ENCODE measurements around the gene RGL3.
"Not testable (repeated sequence)": the region's sequence is repeated elsewhere in the genome, so short reads cannot be mapped to it uniquely, and the experiment has no call there.

RGL3 gene

GRCh38 chr19:11384778-11385129 is 34.4 kb downstream of the RGL3 start:
- DNase-seq (ENCODE audit: low read depth in 2 of 2, low spot score in 1 of 2), result no peak

DNA sequence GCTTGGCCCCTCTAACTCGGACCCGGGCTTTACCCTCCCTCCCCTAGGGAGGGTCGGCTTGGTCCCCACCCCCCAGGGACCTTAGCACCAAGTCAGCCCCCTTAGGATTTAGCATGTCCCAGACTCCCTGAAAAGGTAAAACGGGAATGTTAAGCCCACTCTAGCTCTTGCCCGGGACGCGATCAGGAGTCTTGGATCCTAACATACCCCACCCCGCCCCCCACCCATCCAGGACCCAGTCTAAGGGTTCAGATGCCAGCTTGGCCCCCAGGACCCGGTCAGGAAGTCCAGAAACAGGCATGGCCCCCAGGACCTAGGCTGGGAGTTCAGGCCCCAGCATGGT is 35.4 kb downstream of the RGL3 start:
- no peak for DNase-seq (ENCODE audit: low read depth in 2 of 2, low spot score in 1 of 2)

GRCh38 chr19:11382898-11383705 is 36.0 kb downstream of the RGL3 start:
- DNase-seq (ENCODE audit: low read depth in 2 of 2, low spot score in 1 of 2), result no peak

- peak; percentile 86 to 91 for DNase-seq (ENCODE audit: low read depth in 2 of 2, low spot score in 1 of 2)
Measured at GRCh38 chr19:11380653-11381537, 38.2 kb downstream of the RGL3 start.

GRCh38 chr19:11379857-11380350 is 39.2 kb downstream of the RGL3 start:
- DNase-seq (ENCODE audit: low read depth in 2 of 2, low spot score in 1 of 2), result no peak

DNA sequence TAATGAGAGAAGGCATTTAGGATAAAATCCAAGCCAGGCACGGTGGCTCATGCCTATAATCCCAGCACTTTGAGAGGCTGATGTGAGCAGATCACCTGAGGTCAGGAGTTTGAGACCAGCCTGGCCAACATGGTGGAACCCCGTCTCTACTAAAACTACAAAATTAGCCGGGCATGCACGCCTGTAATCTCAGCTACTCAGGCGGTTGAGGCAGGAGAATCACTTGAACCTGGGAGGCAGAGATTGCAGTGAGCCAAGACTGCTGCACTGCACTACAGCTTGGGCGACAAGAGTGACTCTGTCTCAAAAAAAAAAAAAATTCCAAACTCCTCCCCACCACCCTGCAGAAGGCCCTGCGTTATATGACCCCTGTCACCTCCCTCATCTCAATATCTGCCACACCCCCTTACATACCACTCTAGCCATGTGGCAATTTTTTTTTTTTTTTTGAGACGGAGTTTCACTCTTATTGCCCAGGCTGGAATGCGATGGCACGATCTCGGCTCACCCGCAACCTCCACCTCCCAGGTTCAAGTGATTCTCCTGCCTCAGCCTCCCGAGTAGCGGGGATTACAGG is 39.8 kb downstream of the RGL3 start:
- DNase-seq (ENCODE audit: low read depth in 2 of 2, low spot score in 1 of 2), result not testable (repeated sequence)

GRCh38 chr19:11378319-11379189 is 40.6 kb downstream of the RGL3 start:
- DNase-seq (ENCODE audit: low read depth in 2 of 2, low spot score in 1 of 2), result no peak

DNA sequence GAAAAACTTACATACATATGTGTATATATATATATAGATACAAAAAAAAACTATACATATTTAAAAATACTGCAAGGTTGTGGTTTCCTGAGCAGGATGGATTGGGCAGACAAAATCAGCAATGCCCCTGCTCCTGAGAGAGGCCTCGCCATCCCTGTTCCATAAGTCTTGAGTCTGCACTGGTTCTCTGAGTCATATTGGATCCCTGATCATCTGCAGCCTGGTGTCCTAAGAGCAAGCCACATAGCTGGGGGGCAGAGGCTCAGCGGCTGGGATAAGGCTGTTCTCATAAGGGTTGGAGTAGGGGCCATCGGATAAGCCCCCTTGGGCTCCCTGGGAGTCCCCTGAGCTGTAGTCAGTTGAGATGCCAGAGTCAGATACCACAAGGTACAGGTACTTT is 41.4 kb downstream of the RGL3 start:
- no peak for DNase-seq (ENCODE audit: low read depth in 2 of 2, low spot score in 1 of 2)

DNA sequence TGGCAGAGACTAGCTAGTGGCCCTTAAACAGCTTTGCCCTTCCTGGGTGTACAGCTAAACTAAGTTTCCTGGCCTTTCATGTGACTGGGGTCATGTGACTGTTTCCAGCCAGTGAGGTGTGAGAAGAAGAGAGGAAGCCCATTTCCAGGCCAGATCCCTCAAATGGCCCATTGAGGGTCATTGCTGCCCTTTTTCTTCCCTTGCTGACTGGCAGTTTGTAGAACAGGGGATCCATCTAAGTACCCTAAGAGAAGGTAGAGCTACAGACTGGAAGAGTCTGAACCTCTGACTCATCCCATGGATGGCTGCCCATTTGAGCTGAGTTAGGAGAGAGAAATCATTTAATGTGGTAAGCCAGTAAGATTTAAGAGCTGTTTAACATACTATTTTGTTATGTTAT is 41.9 kb downstream of the RGL3 start:
- no peak for DNase-seq (ENCODE audit: low read depth in 2 of 2, low spot score in 1 of 2)

GRCh38 chr19:11375143-11375948 is 43.8 kb downstream of the RGL3 start:
- peak; percentile 28 to 33 for DNase-seq (ENCODE audit: low read depth in 2 of 2, low spot score in 1 of 2)

DNA sequence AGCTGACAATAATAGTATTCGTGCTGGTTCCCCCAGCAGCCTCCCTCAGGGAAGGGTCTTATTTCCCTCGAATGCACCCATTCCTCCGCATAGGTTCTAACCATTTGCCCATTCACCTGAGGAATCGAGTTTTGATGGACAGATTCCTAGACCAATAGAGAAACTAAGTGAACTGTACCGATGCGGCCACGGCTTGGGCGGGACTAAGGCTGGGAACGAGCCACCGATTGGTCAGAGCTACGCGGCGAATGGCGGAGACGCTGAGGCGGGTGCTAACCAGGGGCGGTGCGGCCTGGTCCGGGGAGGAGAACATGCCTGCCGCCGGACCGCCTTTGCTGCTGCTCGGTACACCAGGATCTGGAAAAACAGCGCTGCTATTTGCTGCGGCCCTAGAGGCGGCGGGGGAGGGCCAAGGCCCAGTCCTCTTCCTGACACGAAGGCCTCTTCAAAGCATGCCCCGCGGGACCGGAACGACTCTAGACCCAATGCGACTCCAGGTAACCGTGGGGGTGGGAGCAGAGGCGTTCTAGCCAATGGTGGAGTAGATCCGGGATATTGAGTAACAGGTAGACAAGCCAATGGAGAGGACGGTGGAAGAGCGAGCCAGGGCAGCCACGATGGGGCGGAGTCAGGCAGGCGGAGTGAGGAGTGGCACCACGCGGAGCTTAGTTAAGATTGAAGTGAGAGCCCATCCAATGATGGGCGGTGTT is 44.5 kb downstream of the RGL3 start, which contains the start of gene SWSAP1:
Gene SWSAP1 (plus strand): TSS at position 234 of the 710 bp plus-strand sequence. CDS start 15 bp downstream, at position 249.
- peak; percentile 92 to 95 for DNase-seq (ENCODE audit: low read depth in 2 of 2, low spot score in 1 of 2)

DNA sequence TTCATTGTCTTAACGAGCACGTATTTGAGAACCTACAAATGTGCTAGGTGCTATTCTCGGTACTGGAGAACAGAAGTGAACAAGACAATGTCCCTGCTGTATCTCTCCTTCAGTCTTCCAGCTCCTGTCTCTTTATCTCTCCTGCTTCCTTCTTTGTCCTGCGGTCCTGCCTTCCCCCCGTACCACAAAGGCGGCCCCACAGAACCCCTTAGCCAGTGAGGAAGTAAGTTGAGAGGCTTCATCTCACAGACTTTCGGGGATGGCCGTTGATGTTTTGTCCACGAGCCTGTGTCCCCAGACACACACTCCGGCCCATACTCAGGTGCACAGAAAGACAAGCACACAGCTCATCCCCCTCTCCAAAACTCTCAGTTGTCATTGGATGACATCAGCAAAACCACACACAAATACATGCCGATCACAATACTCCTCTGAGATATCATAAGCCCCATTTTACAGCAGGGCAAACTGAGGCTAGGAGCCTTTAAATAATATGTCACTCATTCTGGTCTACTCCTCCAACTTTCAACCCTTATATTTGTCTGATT is 45.2 kb downstream of the RGL3 start:
- DNase-seq (ENCODE audit: low read depth in 2 of 2, low spot score in 1 of 2), result no peak

GRCh38 chr19:11373166-11373884 is 45.8 kb downstream of the RGL3 start:
- DNase-seq (ENCODE audit: low read depth in 2 of 2, low spot score in 1 of 2), result no peak

DNA sequence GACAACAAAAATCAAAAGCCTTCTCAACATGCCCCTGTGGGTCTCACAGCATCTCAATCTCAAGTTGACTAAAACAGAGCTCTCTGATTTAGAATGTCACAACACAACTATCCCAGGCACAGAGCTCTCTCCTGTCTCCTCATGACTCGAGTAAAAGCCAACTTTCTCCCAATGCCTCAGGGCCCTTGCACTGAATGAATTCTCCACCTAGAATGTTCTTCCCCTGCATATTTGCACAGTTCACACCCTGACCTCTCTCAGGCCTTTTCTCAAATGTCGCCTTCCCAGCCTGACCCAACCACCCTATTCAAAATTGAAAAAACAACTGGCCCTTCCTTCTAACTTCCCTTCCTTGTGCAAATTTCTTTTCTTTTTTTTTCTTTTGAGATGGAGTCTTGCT is 48.4 kb downstream of the RGL3 start:
- no peak for DNase-seq (ENCODE audit: low read depth in 2 of 2, low spot score in 1 of 2)

DNA sequence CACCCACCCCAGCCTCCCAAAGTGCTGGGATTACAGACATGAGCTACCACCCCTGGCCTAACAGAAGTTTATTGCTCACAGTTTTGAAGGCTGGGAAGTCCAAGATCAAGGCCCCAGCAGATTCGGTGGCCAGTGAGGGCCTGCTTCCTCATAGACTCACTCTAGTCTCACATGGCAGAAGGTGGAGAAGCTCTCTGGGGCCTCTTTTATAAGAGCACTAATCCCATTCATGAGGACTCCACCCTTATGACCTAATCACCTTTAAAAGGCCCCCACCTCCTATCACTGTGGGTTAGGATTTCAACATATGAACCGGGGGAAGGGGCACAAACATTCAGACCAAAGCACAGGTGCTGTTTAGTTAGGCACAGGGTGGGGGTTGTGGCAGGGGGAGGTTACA is 51.6 kb downstream of the RGL3 start:
- DNase-seq (ENCODE audit: low read depth in 2 of 2, low spot score in 1 of 2), result no peak

DNA sequence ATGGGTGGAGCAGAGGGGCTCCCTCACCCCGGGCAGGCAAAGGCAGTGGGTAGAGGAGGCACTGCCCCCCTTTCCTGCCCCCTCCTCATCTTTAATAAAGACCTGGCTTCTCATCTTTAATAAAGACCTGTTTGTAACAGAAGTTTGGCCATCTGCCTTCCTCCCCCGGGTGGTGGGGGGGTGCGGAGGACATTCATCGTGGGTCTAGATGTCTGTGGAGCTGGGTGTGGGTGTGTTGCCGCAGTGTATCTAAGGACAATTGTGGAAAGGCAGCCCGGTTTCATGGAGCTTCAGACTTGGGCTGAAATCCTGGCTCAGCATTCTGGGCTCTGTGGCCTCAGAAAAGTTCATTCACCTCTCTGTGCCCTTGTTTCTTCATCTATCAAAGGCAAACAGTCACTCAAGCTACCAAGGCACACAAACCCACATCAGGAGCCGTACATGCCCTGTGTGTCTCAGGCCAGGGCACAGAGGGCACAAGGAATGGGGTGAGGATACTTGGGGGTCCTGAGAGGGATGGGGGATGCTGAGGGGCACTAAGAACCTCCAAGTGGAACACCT is 53.5 kb downstream of the RGL3 start:
- no peak for DNase-seq (ENCODE audit: low read depth in 2 of 2, low spot score in 1 of 2)

DNA sequence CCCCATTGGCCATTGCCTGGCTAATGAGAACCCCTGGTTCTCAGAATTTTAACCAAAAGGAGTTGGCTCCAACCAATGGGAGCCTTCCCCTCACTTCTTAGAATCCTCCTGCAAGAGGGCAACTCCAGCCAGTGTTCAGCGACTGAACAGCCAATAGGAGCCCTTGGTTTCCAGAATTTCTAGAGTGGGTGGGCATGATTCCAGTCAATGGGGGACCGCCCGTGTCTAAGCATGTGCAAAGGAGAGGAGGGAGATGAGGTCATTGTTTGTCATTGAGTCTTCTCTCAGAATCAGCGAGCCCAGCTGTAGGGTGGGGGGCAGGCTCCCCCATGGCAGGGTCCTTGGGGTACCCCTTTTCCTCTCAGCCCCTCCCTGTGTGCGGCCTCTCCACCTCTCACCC is 54.2 kb downstream of the RGL3 start:
- DNase-seq (ENCODE audit: low read depth in 2 of 2, low spot score in 1 of 2), result no peak

GRCh38 chr19:11364296-11364904 is 54.7 kb downstream of the RGL3 start:
- DNase-seq (ENCODE audit: low read depth in 2 of 2, low spot score in 1 of 2), result no peak

Measured in stimulated activated CD8-positive, alpha-beta memory T cell treated with anti-CD3 and anti-CD28 coated beads, Interleukin-4, amount 100 ng/mL, for 4 hours (primary cell).